Left ventricle myocardium inferior (tissue), 1 donor: ENCODE data around the gene RTN4R. TPM values are rescaled to one million over a fixed set of nuclear protein-coding genes. Genes with fewer than 3 reads are reported as not detected.

ENCODE experiments used
- DNase-seq: peaks from one replicate; pipeline ENCODE4 v3.0.0-alpha.2; 2020
- H3K27ac ChIP-seq: fragments of 200-600 bp; replicated peaks from 2 replicates; pipeline ENCODE4 v1.8.0; 2021
- H3K27me3 ChIP-seq: fragments of 200-600 bp; 2 replicates; pipeline ENCODE4 v1.8.0; 2021; ENCODE audit warnings: low read depth
- H3K36me3 ChIP-seq: fragments of 200-600 bp; 2 replicates; pipeline ENCODE4 v1.8.0; 2021
- H3K4me1 ChIP-seq: fragments of 200-600 bp; 2 replicates; pipeline ENCODE4 v1.8.0; 2021
- H3K4me3 ChIP-seq: fragments of 200-600 bp; 2 replicates; pipeline ENCODE4 v1.8.0; 2021; ENCODE audit warnings: mild to moderate bottlenecking, moderate library complexity
- H3K9me3 ChIP-seq: fragments of 200-600 bp; replicated peaks from 2 replicates; pipeline ENCODE4 v1.8.0; 2021
- CTCF ChIP-seq: fragments of 200-600 bp; IDR thresholded peaks from 2 replicates; pipeline ENCODE4 v1.8.0; 2021; ENCODE audit warnings: antibody characterized with exemption, mild to moderate bottlenecking, borderline replicate concordance
- intact Hi-C: fragments of 100-400 bp; cut with micrococcal nuclease; formaldehyde crosslinking; loops from one replicate; pipeline ENCODE4 v1.11.0; 2022
- total RNA-seq: library from RNA; stranded (reverse); fragmentation: NEBNext Ultra II Directional; extraction: Animal tissue kit (Norgen Biotek cat#: 25700); gene quantifications from one replicate; pipeline ENCODE4 v1.2.1, GENCODE V29; 2021
- donor health status: DM: no; HTN: yes; CAD: no; lungs with severe emphysema.

Gene RTN4R
- total RNA-seq, 1 donor from 2014 or later = 0.96 TPM

- no peaks in the 10 kb centered on the region for H3K36me3 ChIP-seq
- no peaks in the 10 kb centered on the region for H3K9me3 ChIP-seq
- H3K27ac ChIP-seq = peak overlapping the region; percentile 50
- intact Hi-C loops = no loop called here
- DNase-seq = no peak
- TF ChIP-seq CTCF = no peak
- H3K4me3 ChIP-seq = no peak overlapping the region
- no peaks in the 10 kb centered on the region for H3K27me3 ChIP-seq
- peaks cover 65% of the 10 kb centered on the region for H3K4me1 ChIP-seq
These were observed 25.5 kb downstream of the RTN4R start for GRCh38 chr22:20242393-20243175.

GRCh38 chr22:20241579-20242392 lies 26.3 kb downstream of the RTN4R start:
- H3K9me3 ChIP-seq = no peaks in the 10 kb centered on the region
- no peak overlapping the region for H3K27ac ChIP-seq
- peaks cover 65% of the 10 kb centered on the region for H3K4me1 ChIP-seq
- intact Hi-C loops = no loop called here
- no peak overlapping the region for H3K4me3 ChIP-seq
- no peaks in the 10 kb centered on the region for H3K36me3 ChIP-seq
- H3K27me3 ChIP-seq = no peaks in the 10 kb centered on the region
- no peak for DNase-seq
- TF ChIP-seq CTCF = no peak

GRCh38 chr22:20240900-20241299 lies 27.2 kb downstream of the RTN4R start:
- Histone ChIP-seq H3K36me3 (no peaks in the 10 kb centered on the region), H3K27ac (peak overlapping the region; percentile 82), H3K4me1 (peaks cover 65% of the 10 kb centered on the region)

GRCh38 chr22:20240447-20240764 lies 27.7 kb downstream of the RTN4R start:
- peak; percentile 29 for DNase-seq
- H3K4me3 ChIP-seq = peak overlapping the region; percentile 4
- H3K27ac ChIP-seq = peak overlapping the region; percentile 82
- intact Hi-C loops = no loop called here
- no peaks in the 10 kb centered on the region for H3K27me3 ChIP-seq
- no peak for TF ChIP-seq CTCF
- H3K9me3 ChIP-seq = no peaks in the 10 kb centered on the region
- peaks cover 65% of the 10 kb centered on the region for H3K4me1 ChIP-seq
- no peaks in the 10 kb centered on the region for H3K36me3 ChIP-seq

More at GRCh38 chr22:20240900-20241299, 27.2 kb downstream of the RTN4R start:
- intact Hi-C loops = no loop called here
- DNase-seq = no peak
- H3K4me3 ChIP-seq = no peak overlapping the region
- TF ChIP-seq CTCF = no peak
- H3K9me3 ChIP-seq = no peaks in the 10 kb centered on the region
- no peaks in the 10 kb centered on the region for H3K27me3 ChIP-seq

GRCh38 chr22:20239676-20240446 lies 28.3 kb downstream of the RTN4R start:
- DNase-seq = no peak
- Histone ChIP-seq H3K4me3 (peak overlapping the region; percentile 49), H3K4me1 (peaks cover 65% of the 10 kb centered on the region), H3K27me3 (no peaks in the 10 kb centered on the region), H3K36me3 (no peaks in the 10 kb centered on the region), H3K27ac (peak overlapping the region; percentile 82), H3K9me3 (no peaks in the 10 kb centered on the region)
- no peak for TF ChIP-seq CTCF
- intact Hi-C loops = no loop called here
